Embryonic facial prominence (tissue), 1 donor: ENCODE data around the gene HAND1.

Experiments used
- DNase-seq: peaks from one replicate; pipeline ENCODE4 v3.0.0-alpha.2; 2016; ENCODE audit errors: extremely low spot score

Gene HAND1

GRCh38 chr5:154459015-154459414 is 19.0 kb downstream of the HAND1 start:
- DNase-seq: no peak

GRCh38 chr5:154456540-154456939 is 21.5 kb downstream of the HAND1 start:
- no peak for DNase-seq

GRCh38 chr5:154455585-154455984 is 22.4 kb downstream of the HAND1 start:
- no peak for DNase-seq

GRCh38 chr5:154451957-154452356 is 26.1 kb downstream of the HAND1 start:
- no peak for DNase-seq

- no peak for DNase-seq
These were observed 28.2 kb downstream of the HAND1 start for GRCh38 chr5:154449786-154450185.

- no peak for DNase-seq
These were observed 30.8 kb downstream of the HAND1 start for GRCh38 chr5:154447089-154447725.

GRCh38 chr5:154446195-154447088 is 31.6 kb downstream of the HAND1 start:
- DNase-seq: peak; percentile 48

- DNase-seq: peak; percentile 84
These were observed 32.4 kb downstream of the HAND1 start, which contains the start of gene SAP30L for GRCh38 chr5:154445422-154446194. Gene SAP30L, plus strand, starts transcription at chr5:154445997. Its CDS starts 608 bp downstream, at chr5:154446605.

- DNase-seq: no peak
These were observed 33.2 kb downstream of the HAND1 start for GRCh38 chr5:154444556-154445421.

GRCh38 chr5:154442801-154443200 is 35.2 kb downstream of the HAND1 start:
- no peak for DNase-seq

- DNase-seq: no peak
These were observed 37.5 kb downstream of the HAND1 start for GRCh38 chr5:154440540-154440939.

- no peak for DNase-seq
These were observed 40.6 kb downstream of the HAND1 start for GRCh38 chr5:154437281-154437965.

GRCh38 chr5:154435226-154435625 is 42.8 kb downstream of the HAND1 start:
- no peak for DNase-seq

GRCh38 chr5:154430961-154431630 is 46.9 kb downstream of the HAND1 start:
- DNase-seq: no peak

- DNase-seq: no peak
These were observed 47.6 kb downstream of the HAND1 start for GRCh38 chr5:154430466-154430865.

- no peak for DNase-seq
These were observed 48.7 kb downstream of the HAND1 start for GRCh38 chr5:154429341-154429740.

- DNase-seq: no peak
These were observed 49.8 kb downstream of the HAND1 start for GRCh38 chr5:154428208-154428607.
